Middle frontal gyrus (tissue), 1 donor: ENCODE measurements around the gene NCS1.
A peak's percentile ranks its signal among the peaks of the same experiment; 100 is the strongest.

ENCODE experiments used
- DNase-seq: peaks from one replicate; pipeline ENCODE4 v3.0.0-alpha.2; 2015; ENCODE audit warnings: low spot score; ENCODE audit errors: extremely low spot score

Gene NCS1

GRCh38 chr9:130175355-130175754, 3.2 kb downstream of the NCS1 start:
- no peak for DNase-seq

GRCh38 chr9:130176760-130177159, 4.6 kb downstream of the NCS1 start:
- no peak for DNase-seq

GRCh38 chr9:130177898-130178805, 5.9 kb downstream of the NCS1 start:
- DNase-seq, result no peak

GRCh38 chr9:130179331-130179907, 7.2 kb downstream of the NCS1 start:
- no peak for DNase-seq

- DNase-seq, result no peak
These were observed 8.3 kb downstream of the NCS1 start for GRCh38 chr9:130180516-130180915.

- no peak for DNase-seq
These were observed 9.6 kb downstream of the NCS1 start for GRCh38 chr9:130181678-130182380.

- no peak for DNase-seq
These were observed 10.2 kb downstream of the NCS1 start for GRCh38 chr9:130182381-130182909.

- DNase-seq, result no peak
These were observed 11.0 kb downstream of the NCS1 start for GRCh38 chr9:130183133-130183762.

- no peak for DNase-seq
These were observed 12.8 kb downstream of the NCS1 start for GRCh38 chr9:130185017-130185416.

GRCh38 chr9:130185490-130186031, 13.4 kb downstream of the NCS1 start:
- peak; percentile 61 for DNase-seq

GRCh38 chr9:130186051-130186450, 13.8 kb downstream of the NCS1 start:
- no peak for DNase-seq

GRCh38 chr9:130186839-130187522, 14.8 kb downstream of the NCS1 start:
- DNase-seq, result no peak

GRCh38 chr9:130187523-130187846, 15.3 kb downstream of the NCS1 start:
- no peak for DNase-seq

GRCh38 chr9:130188860-130189481, 16.8 kb downstream of the NCS1 start:
- DNase-seq, result no peak

GRCh38 chr9:130189840-130190239, 17.6 kb downstream of the NCS1 start:
- no peak for DNase-seq

GRCh38 chr9:130191068-130191748, 19.0 kb downstream of the NCS1 start:
- no peak for DNase-seq

- no peak for DNase-seq
These were observed 19.5 kb downstream of the NCS1 start for GRCh38 chr9:130191749-130192120.

GRCh38 chr9:130192382-130192999, 20.3 kb downstream of the NCS1 start:
- DNase-seq, result no peak

GRCh38 chr9:130193103-130193502, 20.9 kb downstream of the NCS1 start:
- DNase-seq, result no peak
